ES-I3 (cell line): Measurements from ENCODE around the gene PCDH9.

Experiments
- H3K36me3 ChIP-seq: 2 replicates; pipeline ENCODE4 v1.6.1; 2013; ENCODE audit warnings: mild to moderate bottlenecking, low read length, control low read depth, moderate library complexity; ENCODE audit not compliant: insufficient read depth
- H3K4me1 ChIP-seq: 2 replicates; pipeline ENCODE4 v1.6.1; 2013; ENCODE audit warnings: mild to moderate bottlenecking, control low read depth, low read length; ENCODE audit not compliant: insufficient read depth
- H3K9ac ChIP-seq: 2 replicates; pipeline ENCODE4 v1.6.1; 2013; ENCODE audit warnings: low read depth, mild to moderate bottlenecking, low read length, moderate library complexity
- H3K9me3 ChIP-seq: 2 replicates; pipeline ENCODE4 v1.6.1; 2013; ENCODE audit warnings: mild to moderate bottlenecking, low read length, moderate library complexity; ENCODE audit not compliant: control insufficient read depth, insufficient read depth

Gene PCDH9

DNA sequence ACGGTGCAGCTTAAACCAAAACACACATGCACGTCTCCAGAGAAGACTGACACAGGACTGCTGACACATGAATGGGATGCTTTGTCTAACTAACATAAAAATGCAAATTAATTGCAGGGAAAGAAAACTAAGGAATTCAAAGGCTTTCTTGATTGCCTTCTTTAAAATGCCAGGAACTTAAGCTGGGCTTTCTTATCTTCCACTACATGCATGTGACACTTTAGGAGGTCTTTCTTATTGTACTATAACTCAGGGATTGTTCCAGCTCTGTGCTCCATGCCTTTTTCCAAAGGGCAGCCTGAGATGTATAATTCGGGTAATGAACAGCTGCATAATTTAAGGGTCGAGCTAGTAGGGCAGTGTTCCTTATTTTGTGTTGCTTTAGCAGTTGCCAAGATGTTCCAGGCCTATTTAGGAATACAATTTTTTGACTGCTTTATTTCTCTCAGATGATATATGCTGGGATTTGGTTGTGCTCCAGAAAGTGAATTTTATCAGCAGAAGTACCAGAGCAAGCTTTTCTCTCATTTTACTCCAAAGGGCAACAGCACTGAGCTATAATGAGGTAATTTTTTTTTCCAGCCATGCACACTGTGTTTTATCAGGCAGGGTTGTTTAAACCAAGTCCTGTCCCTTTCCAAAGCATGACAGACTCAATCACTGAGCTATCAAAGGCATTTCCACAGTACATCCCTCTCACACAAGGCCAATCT, 885.2 kb downstream of the PCDH9 start:
- H3K9ac ChIP-seq = no peak overlapping the region
- peaks cover 12% of the 10 kb centered on the region for H3K4me1 ChIP-seq
- no peaks in the 10 kb centered on the region for H3K9me3 ChIP-seq
- no peaks in the 10 kb centered on the region for H3K36me3 ChIP-seq

DNA sequence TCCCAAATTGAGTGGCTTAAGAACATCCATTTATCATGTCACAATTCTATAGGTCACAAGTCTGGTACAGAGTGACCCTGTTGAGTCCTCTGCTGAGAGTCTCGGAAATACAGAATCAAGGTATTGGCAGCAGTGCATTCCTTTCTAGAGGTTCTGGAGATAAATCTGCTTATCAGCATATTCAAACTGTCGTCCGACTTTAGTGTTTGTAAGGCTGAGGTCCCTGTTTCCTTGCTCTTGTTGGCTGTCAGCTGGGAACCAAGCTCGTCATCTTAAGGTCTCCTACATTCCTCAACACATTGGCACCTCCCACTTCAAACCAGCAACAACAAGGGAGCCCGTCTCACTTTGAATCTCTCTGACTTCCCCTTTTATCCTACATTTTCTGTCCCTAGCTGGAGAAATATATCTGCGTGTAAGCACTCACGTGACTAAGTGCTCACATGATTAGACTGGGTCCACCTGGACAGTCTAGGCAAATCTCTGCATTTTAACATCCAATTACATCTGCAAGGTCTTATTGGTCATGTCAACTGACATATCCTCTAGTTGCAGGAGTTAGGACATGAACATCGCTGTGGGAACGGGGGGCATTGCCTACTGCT, 886.8 kb downstream of the PCDH9 start:
- Histone ChIP-seq H3K36me3 (no peaks in the 10 kb centered on the region), H3K9ac (no peak overlapping the region), H3K9me3 (no peaks in the 10 kb centered on the region), H3K4me1 (peaks cover 12% of the 10 kb centered on the region)

DNA sequence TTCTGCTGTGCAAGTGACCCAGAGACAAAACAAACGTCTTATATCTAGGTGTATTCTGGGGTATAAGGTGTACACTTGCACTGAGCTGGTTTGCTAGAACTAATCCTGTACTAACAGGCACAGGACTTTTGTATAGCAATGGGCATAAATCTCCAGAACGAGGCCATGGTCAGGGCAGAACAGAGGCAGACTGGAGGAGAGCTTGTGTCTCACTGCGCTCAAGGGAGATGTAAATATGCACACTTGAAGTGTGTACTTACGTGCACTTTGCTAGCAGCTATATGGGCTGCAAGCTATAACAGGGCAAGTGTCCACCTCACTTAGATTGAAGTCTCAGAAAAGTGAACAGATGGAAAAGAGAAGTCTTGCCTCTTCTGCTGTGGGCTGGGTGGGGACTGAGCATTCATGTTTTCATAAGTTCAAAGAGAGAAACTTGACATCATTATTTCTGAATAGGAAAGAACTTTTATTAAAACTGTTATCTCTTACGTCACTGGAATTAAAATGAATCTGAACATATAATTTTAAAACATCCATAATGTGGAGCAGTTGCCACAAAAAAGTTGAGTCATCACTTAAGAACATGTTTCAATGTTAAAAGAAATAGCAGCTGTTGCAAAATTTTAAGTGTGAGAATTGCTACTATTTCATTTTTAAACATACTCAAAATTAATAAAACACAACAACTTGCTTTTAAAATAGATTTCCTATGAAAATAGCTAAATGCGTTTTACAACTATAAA, 888.3 kb downstream of the PCDH9 start:
- Histone ChIP-seq H3K36me3 (no peaks in the 10 kb centered on the region), H3K9me3 (no peaks in the 10 kb centered on the region), H3K9ac (no peak overlapping the region), H3K4me1 (peaks cover 12% of the 10 kb centered on the region)

- Histone ChIP-seq H3K4me1 (0 out of 2 replicates have a peak, but pooled peaks cover 6% of the 10 kb centered on the region), H3K9me3 (no peaks in the 10 kb centered on the region), H3K36me3 (no peaks in the 10 kb centered on the region), H3K9ac (no peak overlapping the region)
Observed at GRCh38 chr13:66339214-66339613, 890.9 kb downstream of the PCDH9 start.

DNA sequence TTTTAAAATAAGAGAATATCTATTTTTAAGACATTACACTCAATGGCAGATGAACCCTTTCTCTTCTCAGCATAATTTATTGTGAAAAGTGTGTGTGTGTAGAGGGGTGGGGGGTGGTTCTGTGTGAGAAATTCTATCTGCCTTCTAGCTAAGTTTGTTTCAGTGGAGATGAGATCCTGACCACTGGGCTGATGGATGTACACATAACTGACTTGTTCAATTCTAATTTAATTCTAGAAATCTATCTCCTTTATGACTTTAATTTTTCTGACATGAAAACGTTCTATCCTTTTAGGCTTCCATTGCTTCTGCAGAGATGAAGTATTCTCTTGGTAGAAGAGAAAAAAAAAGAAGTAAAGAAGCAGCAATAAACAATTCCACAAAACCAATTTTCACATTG, 891.6 kb downstream of the PCDH9 start:
- no peak overlapping the region for H3K9ac ChIP-seq
- H3K9me3 ChIP-seq = no peaks in the 10 kb centered on the region
- H3K36me3 ChIP-seq = no peaks in the 10 kb centered on the region
- H3K4me1 ChIP-seq = 0 out of 2 replicates have a peak, but pooled peaks cover 6% of the 10 kb centered on the region

- H3K36me3 ChIP-seq = no peaks in the 10 kb centered on the region
- no peaks in the 10 kb centered on the region for H3K4me1 ChIP-seq
- H3K9me3 ChIP-seq = no peaks in the 10 kb centered on the region
- no peak overlapping the region for H3K9ac ChIP-seq
Observed at GRCh38 chr13:66335626-66336025, 894.5 kb downstream of the PCDH9 start.

- no peaks in the 10 kb centered on the region for H3K36me3 ChIP-seq
- H3K9me3 ChIP-seq = no peaks in the 10 kb centered on the region
Observed at GRCh38 chr13:66329988-66330451, 900.1 kb downstream of the PCDH9 start.

GRCh38 chr13:66328476-66328875, 901.7 kb downstream of the PCDH9 start:
- Histone ChIP-seq H3K9me3 (no peaks in the 10 kb centered on the region), H3K36me3 (no peaks in the 10 kb centered on the region), H3K9ac (no peak overlapping the region), H3K4me1 (no peaks in the 10 kb centered on the region)

More at GRCh38 chr13:66329988-66330451, 900.1 kb downstream of the PCDH9 start:
- Histone ChIP-seq H3K4me1 (no peaks in the 10 kb centered on the region), H3K9ac (no peak overlapping the region)

DNA sequence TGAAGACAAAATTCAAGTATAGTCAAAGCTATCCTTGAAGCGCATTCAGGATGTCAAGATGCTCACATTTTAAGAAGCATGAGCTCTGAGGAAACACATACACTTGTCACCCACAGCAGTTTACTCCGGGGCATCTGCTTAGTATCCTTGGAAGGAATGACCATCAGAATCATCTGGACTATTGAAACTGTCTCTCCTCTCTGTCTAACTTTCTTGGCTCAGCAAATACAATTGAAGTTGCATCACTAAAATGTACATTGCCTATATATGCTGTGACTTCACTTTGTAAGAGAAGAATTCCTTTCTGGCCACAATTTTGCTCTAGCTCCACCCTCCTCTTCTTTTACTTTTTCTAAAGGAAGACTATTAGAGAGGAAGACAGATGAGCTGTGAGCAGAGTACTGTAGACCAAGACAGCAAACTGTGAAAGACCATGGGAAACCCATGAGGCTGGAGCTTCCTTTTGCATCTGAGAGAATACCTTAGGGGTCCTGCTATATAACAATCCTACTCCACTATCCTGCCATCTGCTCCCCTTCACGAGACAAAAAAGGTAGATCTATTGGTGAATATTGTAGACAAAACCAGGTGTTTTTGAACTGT, 906.3 kb downstream of the PCDH9 start:
- H3K36me3 ChIP-seq = no peaks in the 10 kb centered on the region
- no peaks in the 10 kb centered on the region for H3K4me1 ChIP-seq
- no peak overlapping the region for H3K9ac ChIP-seq
- no peaks in the 10 kb centered on the region for H3K9me3 ChIP-seq

DNA sequence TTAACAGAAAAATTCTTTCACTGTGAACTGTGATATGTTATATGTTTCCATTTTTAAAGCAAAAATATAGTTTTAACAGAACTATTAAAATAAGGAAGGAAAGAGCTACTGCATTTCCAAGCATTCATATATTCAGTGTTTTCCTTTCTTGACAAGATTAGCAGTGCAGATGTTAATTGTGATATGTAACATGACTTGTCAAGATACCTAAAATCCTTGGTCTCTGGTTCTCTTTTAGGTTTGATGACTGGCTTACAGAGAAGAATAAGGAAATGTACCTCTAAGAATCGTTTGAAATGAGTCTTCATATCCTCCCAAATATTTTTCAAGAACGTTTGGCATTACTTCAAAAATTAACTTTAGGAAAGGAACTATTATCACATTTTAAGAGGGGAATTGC, 907.2 kb downstream of the PCDH9 start:
- Histone ChIP-seq H3K4me1 (no peaks in the 10 kb centered on the region), H3K9me3 (no peaks in the 10 kb centered on the region), H3K36me3 (no peaks in the 10 kb centered on the region)

DNA sequence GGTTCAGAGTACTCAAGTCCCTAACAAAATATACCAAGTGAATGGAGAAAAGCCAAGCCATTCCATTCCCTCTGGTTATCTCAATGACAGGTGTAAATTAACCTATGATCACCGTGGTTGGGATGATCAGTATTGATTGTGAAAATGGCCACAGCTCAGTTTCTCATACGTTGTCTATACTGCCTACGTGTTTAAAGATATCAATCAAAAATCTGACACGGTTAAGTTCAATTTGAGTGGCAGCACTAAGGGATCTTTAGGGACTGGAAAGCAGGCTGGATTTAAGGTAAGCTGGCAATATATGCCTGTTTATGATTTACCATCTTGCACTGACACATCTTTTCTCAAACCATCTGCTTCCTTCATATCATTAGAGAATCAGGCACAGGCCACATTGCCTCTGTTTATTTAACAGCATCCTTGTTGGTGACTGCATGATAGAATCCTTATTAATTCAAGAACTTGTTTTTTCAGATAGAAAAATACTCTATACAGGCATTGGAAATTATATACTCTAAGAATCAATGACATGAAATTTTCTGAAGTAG, 907.9 kb downstream of the PCDH9 start:
- Histone ChIP-seq H3K9me3 (no peaks in the 10 kb centered on the region), H3K9ac (no peak overlapping the region), H3K4me1 (no peaks in the 10 kb centered on the region), H3K36me3 (no peaks in the 10 kb centered on the region)

More for the DNA sequence above, 907.2 kb downstream of the PCDH9 start:
- H3K9ac ChIP-seq = no peak overlapping the region

GRCh38 chr13:66314911-66315310, 915.2 kb downstream of the PCDH9 start:
- H3K4me1 ChIP-seq = no peaks in the 10 kb centered on the region
- no peaks in the 10 kb centered on the region for H3K36me3 ChIP-seq
- no peak overlapping the region for H3K9ac ChIP-seq
- H3K9me3 ChIP-seq = no peaks in the 10 kb centered on the region

DNA sequence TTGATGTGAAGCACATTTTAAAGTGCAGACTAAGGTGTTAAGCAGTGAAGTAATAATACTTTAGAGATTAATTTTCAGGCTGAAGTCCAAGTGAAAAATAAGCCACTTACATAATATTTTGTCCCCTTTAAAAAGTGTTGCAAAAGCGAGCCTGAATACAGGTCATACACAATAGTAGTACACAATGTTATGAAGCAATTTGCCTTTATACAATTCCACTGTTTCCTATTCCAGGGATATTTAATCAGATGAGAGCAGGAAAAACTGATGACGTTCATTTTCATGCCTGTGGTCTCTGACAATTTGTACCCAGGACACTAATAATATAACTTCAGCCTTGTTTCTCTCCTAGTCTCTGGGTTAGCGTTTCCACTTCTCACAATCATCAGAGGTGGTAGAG, 916.7 kb downstream of the PCDH9 start:
- Histone ChIP-seq H3K9ac (no peak overlapping the region), H3K4me1 (no peaks in the 10 kb centered on the region)

More for the DNA sequence above, 916.7 kb downstream of the PCDH9 start:
- Histone ChIP-seq H3K9me3 (no peaks in the 10 kb centered on the region), H3K36me3 (no peaks in the 10 kb centered on the region)
